GM19328 (cell line): ENCODE measurements around the gene TSPAN3.

Experiments
- ATAC-seq: cut with Tn5 transposase; IDR thresholded peaks from one replicate; pipeline ENCODE4 v1.9.1; 2021; ENCODE audit warnings: mild to moderate bottlenecking, moderate library complexity; ENCODE audit not compliant: unreplicated experiment

The TSPAN3 gene

DNA sequence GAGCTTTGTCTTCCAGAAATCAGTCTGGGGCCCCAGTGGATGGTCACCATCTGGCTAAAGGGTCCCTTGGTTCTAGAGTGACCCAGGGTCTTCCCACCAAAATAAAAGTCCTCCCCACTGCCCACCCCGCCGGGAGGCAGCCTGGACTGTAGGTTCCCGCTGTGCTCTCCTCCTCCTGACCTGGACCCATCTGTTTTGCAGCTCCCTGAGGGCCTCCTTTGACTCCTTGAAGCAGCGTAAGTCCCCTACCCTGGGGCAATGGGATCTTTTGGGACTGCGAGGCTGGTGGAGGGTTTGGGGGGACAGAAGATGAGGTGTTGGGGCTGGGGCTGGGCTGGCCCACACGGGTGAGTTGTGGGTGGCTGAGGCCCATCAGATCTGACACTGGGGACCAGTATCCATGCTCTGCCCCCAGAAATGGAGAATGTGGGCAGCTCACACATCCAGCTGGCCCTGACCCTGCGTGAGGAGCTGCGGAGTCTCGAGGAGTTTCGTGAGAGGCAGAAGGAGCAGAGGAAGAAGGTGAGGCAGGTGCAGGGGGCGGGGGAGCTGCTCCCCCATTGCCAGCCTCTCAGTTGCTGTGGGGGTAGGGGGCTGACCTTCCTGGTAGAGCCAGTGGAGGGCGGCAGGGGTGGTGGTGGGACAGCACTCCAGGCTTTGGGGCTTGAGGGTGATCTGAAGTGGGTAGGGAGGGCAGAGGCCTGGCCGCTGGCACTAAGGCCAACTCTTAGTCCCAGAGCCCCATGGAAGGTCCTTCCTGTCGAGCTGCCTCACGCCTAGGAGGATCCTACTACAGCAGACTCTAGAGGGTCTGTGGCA is 45.6 kb downstream of the TSPAN3 start:
- ATAC-seq = no peak

DNA sequence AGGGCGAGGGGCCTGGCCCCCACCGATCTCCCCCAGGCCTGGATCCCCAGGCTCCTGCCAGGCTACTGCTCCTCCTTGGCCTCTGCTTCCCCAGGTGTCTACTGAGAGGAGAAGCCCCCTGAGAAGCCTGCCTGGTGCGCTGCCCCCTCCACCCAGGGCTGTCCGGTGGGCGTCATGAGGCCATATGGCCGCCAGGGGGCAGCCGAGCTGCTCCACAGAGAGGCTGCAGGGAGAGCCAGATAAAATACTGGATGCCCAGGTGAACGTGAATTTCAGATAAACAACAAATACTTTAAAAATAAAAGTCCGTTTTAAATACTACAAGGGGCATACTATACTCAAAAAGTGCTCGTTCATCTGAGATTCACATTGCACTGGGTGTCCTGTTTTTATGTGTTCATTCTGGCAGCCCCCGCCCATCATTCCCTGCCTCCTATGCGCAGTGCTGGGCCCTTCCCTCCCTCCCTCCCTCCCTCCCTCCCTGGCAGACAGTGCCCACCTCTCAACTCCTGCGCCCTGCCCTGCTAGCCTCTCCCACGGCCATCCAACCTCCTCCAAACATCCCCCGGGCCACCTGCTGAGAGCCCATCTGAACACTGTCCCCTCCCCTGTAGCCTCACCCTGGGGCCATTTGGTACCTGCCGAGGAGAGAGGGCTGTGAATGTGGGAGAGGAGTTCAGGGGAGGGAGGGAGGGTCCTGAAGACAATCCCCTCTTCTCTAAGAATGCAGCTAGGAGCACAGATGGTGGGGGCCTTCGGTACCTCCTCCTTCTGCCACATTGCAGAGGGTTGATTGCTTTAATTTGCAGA is 46.4 kb downstream of the TSPAN3 start:
- no peak for ATAC-seq

DNA sequence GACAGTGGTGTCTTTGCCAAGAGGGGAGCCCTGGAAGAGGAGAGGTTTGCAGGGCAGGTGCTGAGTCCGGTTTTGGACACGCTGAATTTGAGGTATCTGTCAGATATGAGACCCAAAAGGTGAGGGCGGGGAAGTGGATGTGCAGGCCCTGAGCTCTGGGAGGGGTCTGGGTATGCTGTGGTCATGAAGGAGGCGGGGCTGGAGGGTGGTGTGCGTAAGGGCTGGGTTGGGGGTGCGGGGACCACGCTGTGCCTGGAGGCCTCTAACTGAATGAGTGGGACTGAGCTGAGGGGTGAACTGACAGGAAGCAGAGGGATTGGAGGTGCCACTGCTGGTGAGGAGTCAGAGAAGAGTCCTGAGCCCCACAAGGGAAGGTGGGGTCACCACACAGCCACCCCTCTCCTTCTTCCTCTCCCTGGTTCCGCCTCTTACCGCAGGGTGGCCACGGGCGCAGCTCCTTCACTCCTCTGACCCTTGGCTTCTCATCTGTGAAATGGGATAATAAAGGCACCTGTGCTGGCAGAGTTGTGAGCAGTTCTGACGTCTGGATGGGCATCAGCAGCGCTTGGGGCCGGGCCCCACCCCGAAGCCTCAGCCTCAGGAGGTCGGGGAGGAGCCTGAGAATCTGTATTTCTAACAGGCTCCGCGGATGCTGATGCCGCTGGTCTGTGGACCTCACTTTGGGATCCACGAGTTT is 47.2 kb downstream of the TSPAN3 start:
- no peak for ATAC-seq

DNA sequence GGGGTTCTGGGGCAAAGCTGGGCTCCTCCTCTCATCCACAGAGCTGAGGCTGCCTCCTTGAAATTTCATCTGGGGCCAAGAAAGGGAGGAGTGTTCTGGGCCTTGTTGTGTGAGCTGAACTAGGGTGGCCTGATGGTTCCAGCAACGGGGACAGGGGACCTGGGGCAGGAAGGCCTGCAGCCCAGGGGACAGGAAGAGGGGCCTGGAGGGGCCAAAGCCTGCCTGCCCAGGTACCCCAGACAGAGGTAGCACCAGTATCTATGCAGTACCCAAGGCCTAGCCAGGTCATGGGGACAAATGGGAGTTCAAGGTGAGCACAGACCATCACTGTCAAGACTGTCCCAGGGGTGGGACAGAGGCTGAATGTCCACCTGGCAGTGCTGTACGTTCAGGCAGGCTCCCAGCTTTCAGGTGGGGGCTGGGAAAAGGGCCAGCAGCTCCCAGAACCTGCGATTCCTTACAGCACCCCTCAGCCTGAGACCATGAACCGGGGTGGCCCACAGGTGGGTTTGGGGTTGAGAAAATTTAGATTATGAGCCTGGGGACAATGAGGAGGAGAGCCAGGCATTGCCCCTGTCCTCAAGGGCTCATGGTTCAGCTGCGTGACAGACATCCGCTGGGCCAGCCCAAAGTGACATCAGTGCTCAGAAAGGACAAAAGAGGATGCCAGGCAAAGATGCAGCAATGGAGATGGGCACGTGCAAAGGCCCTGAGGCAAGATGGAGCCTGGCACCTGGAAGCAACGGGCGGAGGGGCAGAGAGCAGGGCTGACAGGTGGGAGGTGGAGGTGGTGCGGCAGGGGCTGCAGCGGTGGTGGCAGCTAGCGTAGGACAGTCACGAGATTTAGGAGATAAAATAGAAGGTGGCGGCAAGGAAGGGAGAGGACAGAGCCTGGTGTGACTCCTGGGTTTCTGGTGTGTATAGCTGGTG is 48.0 kb downstream of the TSPAN3 start:
- no peak for ATAC-seq

- no peak for ATAC-seq
These were observed 49.0 kb downstream of the TSPAN3 start for GRCh38 chr15:77021803-77022381.

DNA sequence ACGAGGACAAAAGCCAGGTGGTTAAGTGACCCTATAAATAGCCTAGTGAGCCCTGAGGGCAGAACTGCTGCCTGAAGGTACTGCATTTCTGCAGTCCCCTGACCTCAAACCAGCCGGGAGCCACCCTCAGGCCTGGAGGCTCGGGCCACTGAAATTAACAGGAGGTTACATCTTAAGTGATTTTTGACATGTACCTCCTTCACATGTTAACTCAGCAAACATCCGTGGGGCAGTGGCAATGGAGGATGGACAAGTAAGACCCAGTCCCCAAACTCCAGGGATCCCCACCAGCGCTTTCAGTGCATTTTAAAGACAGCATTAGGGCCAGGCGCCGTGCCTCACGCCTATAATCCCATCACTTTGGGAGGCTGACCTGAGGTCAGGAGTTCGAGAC is 49.8 kb downstream of the TSPAN3 start:
- ATAC-seq = no peak

- no peak for ATAC-seq
These were observed 50.4 kb downstream of the TSPAN3 start for GRCh38 chr15:77020348-77021087.

- ATAC-seq = no peak
These were observed 51.2 kb downstream of the TSPAN3 start for GRCh38 chr15:77019521-77020331.

- ATAC-seq = no peak
These were observed 52.0 kb downstream of the TSPAN3 start for GRCh38 chr15:77018796-77019505.

- no peak for ATAC-seq
These were observed 52.9 kb downstream of the TSPAN3 start for GRCh38 chr15:77017761-77018720.

DNA sequence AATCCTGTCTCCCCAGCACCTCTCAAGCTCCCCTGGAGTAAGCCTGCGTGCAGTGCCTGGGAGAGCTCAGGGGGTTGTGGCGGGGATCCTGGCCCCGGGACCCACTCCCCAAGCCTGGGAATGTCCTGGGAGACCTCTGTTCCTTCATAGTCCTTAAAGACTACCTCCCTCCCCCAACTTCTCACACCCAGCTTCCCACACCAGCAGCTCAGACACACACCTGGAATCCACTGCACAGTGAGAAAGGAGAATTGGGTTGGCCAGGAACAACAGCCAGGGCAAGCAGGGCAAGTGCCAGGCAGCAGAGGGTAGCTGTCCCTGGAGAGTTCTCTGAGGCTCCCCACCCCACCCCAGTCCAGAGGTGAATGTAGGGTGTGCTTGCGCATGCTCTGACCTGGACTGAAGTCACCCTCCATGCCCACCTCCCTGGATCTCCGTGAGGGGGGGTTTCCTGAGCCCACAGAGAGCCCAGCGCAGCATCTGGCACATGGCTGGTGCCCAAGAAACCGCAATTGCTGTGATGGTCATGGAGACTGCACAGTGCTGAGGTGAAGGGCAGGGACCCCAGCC is 53.7 kb downstream of the TSPAN3 start:
- ATAC-seq = no peak

- ATAC-seq = no peak
These were observed 54.6 kb downstream of the TSPAN3 start for GRCh38 chr15:77016321-77016695.

GRCh38 chr15:77015646-77016320 is 55.1 kb downstream of the TSPAN3 start:
- ATAC-seq = no peak

DNA sequence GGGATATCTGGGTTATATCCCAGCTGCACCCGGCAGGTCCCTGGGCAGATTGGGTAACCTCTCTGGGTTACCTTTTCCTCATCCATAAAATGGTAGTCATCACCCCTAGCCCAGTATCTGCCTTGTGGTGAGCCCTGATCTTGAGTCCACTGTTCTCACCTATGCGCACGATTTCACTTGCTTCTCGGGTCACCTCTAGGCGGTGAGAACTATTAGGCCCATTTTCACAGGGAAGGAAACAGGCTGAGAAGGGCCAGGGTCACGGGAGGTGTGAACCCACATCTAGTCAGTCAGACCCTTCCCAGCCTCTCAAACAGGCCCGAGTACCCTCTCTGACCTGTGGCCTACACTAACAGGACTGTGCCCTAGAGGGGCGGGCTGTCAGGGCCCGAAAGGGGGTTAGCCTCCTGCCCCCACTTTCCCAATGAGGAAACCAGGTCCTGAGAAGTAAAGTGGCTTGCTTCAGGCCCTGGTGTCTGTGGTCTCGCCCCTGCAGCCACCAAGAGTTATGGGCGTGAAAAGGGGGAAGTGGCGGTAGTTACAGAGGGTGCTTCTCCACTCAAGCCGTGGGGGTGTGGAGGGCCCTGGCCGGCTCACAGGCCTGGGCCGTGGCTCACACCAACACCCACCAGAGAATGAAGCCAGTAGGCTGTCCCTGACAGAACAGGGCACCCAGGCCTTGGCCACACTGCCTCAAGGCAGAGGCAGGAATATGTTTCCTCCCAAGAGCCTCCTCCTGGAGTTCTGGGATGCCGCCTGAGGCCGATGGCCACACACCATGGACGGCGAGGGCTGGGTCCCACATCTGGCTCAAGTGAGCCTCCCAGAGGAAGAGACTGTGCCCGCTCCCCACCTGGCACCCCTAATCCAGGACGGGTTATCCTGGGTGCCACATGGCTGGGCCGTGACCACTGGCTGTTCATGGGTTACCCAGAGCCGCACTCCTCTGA is 56.5 kb downstream of the TSPAN3 start:
- no peak for ATAC-seq

DNA sequence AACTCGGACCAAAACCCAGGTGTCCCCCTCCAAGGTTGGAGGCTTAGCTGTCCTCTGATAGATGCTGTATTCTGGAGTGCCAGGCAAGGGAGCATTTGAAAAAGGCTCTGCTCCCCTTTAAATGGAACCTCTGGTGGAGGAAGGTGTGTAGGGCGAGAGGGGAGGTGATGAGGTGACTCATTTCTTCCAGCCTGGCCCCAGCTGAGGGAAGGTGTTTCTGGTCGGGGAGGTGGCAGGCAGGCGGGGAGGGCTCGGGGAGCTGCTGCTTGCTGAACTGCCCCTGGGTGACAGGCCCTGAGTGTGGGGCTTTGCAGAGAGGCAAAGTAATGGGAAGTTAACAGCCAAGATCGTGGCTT is 57.2 kb downstream of the TSPAN3 start:
- ATAC-seq = no peak
